GM23338 (cell line): Measurements from ENCODE around the gene TSPAN4. TPM values are rescaled to one million over a fixed set of nuclear protein-coding genes. Genes with fewer than 3 reads are reported as not detected.

Source experiments
- CREB1 ChIP-seq: fragments of 250-450 bp; sonication (Bioruptor Pico); IDR thresholded peaks from 2 replicates; pipeline ENCODE4 v1.5.0; 2020; ENCODE audit warnings: low read depth, mild to moderate bottlenecking, moderate library complexity
- POLR2AphosphoS5 ChIP-seq: IDR thresholded peaks from 2 replicates; pipeline ENCODE4 v1.6.1; 2016; ENCODE audit warnings: antibody characterized with exemption, low read depth
- ZNF114 ChIP-seq: fragments of 250-450 bp; sonication (Bioruptor Pico); IDR thresholded peaks from 2 replicates; pipeline ENCODE4 v1.5.0; 2020; ENCODE audit warnings: mild to moderate bottlenecking, moderate library complexity
- polyA plus RNA-seq: library from polyadenylated mRNA; unstranded; fragments of >200 nt; fragmentation: Nextera tagmentation; extraction: Ambion mirVana; gene quantifications from 2 replicates; pipeline ENCODE4 v1.2.1, GENCODE V29; 2016
- total RNA-seq: library from RNA; depleted of rRNA; stranded (reverse); fragments of >200 nt; shearing (Covaris generic); gene quantifications from 2 replicates; pipeline ENCODE4 v1.2.3, GENCODE V29; 2014
- TF ChIP-seq, protein P1 (sequence below): fragments of 250-450 bp; sonication (Bioruptor Pico); IDR thresholded peaks from 2 replicates; pipeline ENCODE4 v1.5.0; 2020; ENCODE audit warnings: mild to moderate bottlenecking, moderate library complexity
- TF ChIP-seq, protein P2 (sequence below): IDR thresholded peaks from 2 replicates; pipeline ENCODE4 v1.6.1; 2016; ENCODE audit warnings: antibody characterized with exemption
- TF ChIP-seq, protein P3 (sequence below), 2 experiments: fragments of 200-600 bp in 1 of 2; sonication (generic) in 1 of 2; conservative IDR thresholded peaks; 2 replicates each; pipeline versions ENCODE4 v1.5.1 to v1.6.1; 2016 to 2017; ENCODE audit warnings: antibody characterized with exemption in 2 of 2, low read depth in 2 of 2, mild to moderate bottlenecking in 2 of 2, moderate library complexity in 1 of 2

Gene TSPAN4
- total and polyA plus RNA-seq, 2 experiments from 2014 or later = 76.8 to 150 TPM

DNA sequence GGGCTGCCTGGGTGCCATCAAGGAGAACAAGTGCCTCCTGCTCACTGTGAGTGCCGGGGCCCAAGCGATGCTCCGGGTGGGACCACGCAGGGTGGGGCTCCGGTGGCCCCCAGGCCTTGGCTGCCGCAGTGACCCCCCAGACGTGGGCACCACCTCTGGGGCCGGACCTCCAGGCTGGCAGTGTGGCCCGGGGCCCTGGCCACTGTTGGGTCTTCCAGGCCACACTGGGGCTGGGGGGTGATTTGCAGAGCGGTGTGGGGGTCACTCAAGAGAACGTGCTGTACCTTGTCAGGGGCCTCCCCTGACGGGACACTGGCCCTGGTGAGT is 20.0 kb downstream of the TSPAN4 start (continued):
- TF ChIP-seq, protein P1, sequence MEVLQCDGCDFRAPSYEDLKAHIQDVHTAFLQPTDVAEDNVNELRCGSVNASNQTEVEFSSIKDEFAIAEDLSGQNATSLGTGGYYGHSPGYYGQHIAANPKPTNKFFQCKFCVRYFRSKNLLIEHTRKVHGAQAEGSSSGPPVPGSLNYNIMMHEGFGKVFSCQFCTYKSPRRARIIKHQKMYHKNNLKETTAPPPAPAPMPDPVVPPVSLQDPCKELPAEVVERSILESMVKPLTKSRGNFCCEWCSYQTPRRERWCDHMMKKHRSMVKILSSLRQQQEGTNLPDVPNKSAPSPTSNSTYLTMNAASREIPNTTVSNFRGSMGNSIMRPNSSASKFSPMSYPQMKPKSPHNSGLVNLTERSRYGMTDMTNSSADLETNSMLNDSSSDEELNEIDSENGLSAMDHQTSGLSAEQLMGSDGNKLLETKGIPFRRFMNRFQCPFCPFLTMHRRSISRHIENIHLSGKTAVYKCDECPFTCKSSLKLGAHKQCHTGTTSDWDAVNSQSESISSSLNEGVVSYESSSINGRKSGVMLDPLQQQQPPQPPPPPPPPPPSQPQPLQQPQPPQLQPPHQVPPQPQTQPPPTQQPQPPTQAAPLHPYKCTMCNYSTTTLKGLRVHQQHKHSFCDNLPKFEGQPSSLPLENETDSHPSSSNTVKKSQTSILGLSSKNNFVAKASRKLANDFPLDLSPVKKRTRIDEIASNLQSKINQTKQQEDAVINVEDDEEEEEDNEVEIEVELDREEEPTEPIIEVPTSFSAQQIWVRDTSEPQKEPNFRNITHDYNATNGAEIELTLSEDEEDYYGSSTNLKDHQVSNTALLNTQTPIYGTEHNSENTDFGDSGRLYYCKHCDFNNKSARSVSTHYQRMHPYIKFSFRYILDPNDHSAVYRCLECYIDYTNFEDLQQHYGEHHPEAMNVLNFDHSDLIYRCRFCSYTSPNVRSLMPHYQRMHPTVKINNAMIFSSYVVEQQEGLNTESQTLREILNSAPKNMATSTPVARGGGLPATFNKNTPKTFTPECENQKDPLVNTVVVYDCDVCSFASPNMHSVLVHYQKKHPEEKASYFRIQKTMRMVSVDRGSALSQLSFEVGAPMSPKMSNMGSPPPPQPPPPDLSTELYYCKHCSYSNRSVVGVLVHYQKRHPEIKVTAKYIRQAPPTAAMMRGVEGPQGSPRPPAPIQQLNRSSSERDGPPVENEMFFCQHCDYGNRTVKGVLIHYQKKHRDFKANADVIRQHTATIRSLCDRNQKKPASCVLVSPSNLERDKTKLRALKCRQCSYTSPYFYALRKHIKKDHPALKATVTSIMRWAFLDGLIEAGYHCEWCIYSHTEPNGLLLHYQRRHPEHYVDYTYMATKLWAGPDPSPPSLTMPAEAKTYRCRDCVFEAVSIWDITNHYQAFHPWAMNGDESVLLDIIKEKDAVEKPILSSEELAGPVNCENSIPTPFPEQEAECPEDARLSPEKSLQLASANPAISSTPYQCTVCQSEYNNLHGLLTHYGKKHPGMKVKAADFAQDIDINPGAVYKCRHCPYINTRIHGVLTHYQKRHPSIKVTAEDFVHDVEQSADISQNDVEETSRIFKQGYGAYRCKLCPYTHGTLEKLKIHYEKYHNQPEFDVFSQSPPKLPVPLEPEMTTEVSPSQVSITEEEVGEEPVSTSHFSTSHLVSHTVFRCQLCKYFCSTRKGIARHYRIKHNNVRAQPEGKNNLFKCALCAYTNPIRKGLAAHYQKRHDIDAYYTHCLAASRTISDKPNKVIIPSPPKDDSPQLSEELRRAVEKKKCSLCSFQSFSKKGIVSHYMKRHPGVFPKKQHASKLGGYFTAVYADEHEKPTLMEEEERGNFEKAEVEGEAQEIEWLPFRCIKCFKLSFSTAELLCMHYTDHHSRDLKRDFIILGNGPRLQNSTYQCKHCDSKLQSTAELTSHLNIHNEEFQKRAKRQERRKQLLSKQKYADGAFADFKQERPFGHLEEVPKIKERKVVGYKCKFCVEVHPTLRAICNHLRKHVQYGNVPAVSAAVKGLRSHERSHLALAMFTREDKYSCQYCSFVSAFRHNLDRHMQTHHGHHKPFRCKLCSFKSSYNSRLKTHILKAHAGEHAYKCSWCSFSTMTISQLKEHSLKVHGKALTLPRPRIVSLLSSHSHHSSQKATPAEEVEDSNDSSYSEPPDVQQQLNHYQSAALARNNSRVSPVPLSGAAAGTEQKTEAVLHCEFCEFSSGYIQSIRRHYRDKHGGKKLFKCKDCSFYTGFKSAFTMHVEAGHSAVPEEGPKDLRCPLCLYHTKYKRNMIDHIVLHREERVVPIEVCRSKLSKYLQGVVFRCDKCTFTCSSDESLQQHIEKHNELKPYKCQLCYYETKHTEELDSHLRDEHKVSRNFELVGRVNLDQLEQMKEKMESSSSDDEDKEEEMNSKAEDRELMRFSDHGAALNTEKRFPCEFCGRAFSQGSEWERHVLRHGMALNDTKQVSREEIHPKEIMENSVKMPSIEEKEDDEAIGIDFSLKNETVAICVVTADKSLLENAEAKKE = no peak
- TF ChIP-seq POLR2AphosphoS5 (no peak), ZNF114 (no peak), CREB1 (CRISPR knock-in tag) (no peak)
- TF ChIP-seq, protein P2, sequence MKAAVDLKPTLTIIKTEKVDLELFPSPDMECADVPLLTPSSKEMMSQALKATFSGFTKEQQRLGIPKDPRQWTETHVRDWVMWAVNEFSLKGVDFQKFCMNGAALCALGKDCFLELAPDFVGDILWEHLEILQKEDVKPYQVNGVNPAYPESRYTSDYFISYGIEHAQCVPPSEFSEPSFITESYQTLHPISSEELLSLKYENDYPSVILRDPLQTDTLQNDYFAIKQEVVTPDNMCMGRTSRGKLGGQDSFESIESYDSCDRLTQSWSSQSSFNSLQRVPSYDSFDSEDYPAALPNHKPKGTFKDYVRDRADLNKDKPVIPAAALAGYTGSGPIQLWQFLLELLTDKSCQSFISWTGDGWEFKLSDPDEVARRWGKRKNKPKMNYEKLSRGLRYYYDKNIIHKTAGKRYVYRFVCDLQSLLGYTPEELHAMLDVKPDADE = no peak
- TF ChIP-seq, protein P3, sequence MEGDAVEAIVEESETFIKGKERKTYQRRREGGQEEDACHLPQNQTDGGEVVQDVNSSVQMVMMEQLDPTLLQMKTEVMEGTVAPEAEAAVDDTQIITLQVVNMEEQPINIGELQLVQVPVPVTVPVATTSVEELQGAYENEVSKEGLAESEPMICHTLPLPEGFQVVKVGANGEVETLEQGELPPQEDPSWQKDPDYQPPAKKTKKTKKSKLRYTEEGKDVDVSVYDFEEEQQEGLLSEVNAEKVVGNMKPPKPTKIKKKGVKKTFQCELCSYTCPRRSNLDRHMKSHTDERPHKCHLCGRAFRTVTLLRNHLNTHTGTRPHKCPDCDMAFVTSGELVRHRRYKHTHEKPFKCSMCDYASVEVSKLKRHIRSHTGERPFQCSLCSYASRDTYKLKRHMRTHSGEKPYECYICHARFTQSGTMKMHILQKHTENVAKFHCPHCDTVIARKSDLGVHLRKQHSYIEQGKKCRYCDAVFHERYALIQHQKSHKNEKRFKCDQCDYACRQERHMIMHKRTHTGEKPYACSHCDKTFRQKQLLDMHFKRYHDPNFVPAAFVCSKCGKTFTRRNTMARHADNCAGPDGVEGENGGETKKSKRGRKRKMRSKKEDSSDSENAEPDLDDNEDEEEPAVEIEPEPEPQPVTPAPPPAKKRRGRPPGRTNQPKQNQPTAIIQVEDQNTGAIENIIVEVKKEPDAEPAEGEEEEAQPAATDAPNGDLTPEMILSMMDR (conservative IDR thresholded peaks at IDR 0.05; ENCODE audit: low read depth in 2 of 2) = no peak
